ENCODE data around the gene CLMP.

CLMP gene

DNA sequence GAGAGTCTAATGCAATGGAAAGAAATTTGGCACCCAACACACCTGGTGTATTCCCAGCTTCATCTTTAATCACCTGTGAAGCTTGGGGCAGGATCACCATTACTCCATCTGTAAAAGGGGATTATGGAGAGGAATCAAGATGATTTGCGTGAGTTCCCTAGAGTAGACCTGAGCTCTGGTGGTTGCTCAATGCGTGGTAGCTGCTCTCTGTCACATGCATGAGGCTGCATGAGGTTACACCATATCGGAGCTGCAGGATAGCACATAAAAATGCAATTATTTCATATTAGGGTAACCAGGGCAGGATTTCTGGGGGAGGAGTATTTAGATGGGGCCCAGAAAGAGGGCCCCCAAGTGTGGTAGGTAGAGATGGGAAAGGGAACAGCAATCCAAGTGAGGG, 35.3 kb upstream of the CLMP start:
- TF ChIP-seq TAF1 (IDR thresholded peaks at IDR 0.05; ENCODE audit: borderline replicate concordance, insufficient read depth, low read length) (no peak), SIN3A (IDR thresholded peaks at IDR 0.05; ENCODE audit: borderline replicate concordance, insufficient read depth, low read length) (no peak), POLR2AphosphoS5 (IDR thresholded peaks at IDR 0.05; ENCODE audit: low read depth, low read length) (no peak), FOXP2 (optimal IDR thresholded peaks at IDR 0.05; ENCODE audit: borderline replicate concordance, extremely low read depth, extremely low read length, insufficient read depth) (no peak)
- TF ChIP-seq, protein P1, sequence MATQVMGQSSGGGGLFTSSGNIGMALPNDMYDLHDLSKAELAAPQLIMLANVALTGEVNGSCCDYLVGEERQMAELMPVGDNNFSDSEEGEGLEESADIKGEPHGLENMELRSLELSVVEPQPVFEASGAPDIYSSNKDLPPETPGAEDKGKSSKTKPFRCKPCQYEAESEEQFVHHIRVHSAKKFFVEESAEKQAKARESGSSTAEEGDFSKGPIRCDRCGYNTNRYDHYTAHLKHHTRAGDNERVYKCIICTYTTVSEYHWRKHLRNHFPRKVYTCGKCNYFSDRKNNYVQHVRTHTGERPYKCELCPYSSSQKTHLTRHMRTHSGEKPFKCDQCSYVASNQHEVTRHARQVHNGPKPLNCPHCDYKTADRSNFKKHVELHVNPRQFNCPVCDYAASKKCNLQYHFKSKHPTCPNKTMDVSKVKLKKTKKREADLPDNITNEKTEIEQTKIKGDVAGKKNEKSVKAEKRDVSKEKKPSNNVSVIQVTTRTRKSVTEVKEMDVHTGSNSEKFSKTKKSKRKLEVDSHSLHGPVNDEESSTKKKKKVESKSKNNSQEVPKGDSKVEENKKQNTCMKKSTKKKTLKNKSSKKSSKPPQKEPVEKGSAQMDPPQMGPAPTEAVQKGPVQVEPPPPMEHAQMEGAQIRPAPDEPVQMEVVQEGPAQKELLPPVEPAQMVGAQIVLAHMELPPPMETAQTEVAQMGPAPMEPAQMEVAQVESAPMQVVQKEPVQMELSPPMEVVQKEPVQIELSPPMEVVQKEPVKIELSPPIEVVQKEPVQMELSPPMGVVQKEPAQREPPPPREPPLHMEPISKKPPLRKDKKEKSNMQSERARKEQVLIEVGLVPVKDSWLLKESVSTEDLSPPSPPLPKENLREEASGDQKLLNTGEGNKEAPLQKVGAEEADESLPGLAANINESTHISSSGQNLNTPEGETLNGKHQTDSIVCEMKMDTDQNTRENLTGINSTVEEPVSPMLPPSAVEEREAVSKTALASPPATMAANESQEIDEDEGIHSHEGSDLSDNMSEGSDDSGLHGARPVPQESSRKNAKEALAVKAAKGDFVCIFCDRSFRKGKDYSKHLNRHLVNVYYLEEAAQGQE (IDR thresholded peaks at IDR 0.05; ENCODE audit: insufficient read depth in 1 of 2, low read depth in 2 of 2, low read length in 2 of 2): no peak

- TF ChIP-seq FOXP2 (optimal IDR thresholded peaks at IDR 0.05; ENCODE audit: borderline replicate concordance, extremely low read depth, extremely low read length, insufficient read depth): no peak
- TF ChIP-seq, protein P1 (IDR thresholded peaks at IDR 0.05; ENCODE audit: insufficient read depth in 1 of 2, low read depth in 2 of 2, low read length in 2 of 2): no peak
These were observed 33.6 kb upstream of the CLMP start for GRCh38 chr11:123228496-123229163.

- TF ChIP-seq, protein P1 (IDR thresholded peaks at IDR 0.05; ENCODE audit: insufficient read depth in 1 of 2, low read depth in 2 of 2, low read length in 2 of 2): no peak
- TF ChIP-seq FOXP2 (optimal IDR thresholded peaks at IDR 0.05; ENCODE audit: borderline replicate concordance, extremely low read depth, extremely low read length, insufficient read depth) (no peak), POLR2AphosphoS5 (IDR thresholded peaks at IDR 0.05; ENCODE audit: low read depth, low read length) (no peak), TAF1 (IDR thresholded peaks at IDR 0.05; ENCODE audit: borderline replicate concordance, insufficient read depth, low read length) (no peak)
These were observed 32.9 kb upstream of the CLMP start for GRCh38 chr11:123227763-123228495.

GRCh38 chr11:123221584-123221983, 26.5 kb upstream of the CLMP start:
- TF ChIP-seq SIN3A (IDR thresholded peaks at IDR 0.05; ENCODE audit: borderline replicate concordance, insufficient read depth, low read length) (no peak), POLR2AphosphoS5 (IDR thresholded peaks at IDR 0.05; ENCODE audit: low read depth, low read length) (no peak), TAF1 (IDR thresholded peaks at IDR 0.05; ENCODE audit: borderline replicate concordance, insufficient read depth, low read length) (no peak), FOXP2 (optimal IDR thresholded peaks at IDR 0.05; ENCODE audit: borderline replicate concordance, extremely low read depth, extremely low read length, insufficient read depth) (no peak)
- TF ChIP-seq, protein P1 (IDR thresholded peaks at IDR 0.05; ENCODE audit: insufficient read depth in 1 of 2, low read depth in 2 of 2, low read length in 2 of 2): no peak

Measured in PFSK-1 (cell line).